ENCODE results near the gene THBD.

THBD gene

GRCh38 chr20:23042270-23042669, 7.2 kb downstream of the THBD start:
- H3K9me3 ChIP-seq (ENCODE audit: low read depth, low read length): no peaks in the 10 kb centered on the region
- no peak for TF ChIP-seq POLR2AphosphoS5 (IDR thresholded peaks at IDR 0.05; ENCODE audit: borderline replicate concordance, low read depth, low read length)
- no peak for TF ChIP-seq FOXP2 (optimal IDR thresholded peaks at IDR 0.05; ENCODE audit: control extremely low read depth, extremely low read length, insufficient read depth)
- no peak for TF ChIP-seq EZH2 (IDR thresholded peaks at IDR 0.05)
- H3K36me3 ChIP-seq (ENCODE audit: insufficient read depth, low read length): no peaks in the 10 kb centered on the region
- no peak for DNase-seq (ENCODE audit: low read depth, low spot score)
- H3K9ac ChIP-seq (ENCODE audit: insufficient read length): no peak overlapping the region
- no peak overlapping the region for H3K4me3 ChIP-seq
- H3K27ac ChIP-seq: no peak overlapping the region

DNA sequence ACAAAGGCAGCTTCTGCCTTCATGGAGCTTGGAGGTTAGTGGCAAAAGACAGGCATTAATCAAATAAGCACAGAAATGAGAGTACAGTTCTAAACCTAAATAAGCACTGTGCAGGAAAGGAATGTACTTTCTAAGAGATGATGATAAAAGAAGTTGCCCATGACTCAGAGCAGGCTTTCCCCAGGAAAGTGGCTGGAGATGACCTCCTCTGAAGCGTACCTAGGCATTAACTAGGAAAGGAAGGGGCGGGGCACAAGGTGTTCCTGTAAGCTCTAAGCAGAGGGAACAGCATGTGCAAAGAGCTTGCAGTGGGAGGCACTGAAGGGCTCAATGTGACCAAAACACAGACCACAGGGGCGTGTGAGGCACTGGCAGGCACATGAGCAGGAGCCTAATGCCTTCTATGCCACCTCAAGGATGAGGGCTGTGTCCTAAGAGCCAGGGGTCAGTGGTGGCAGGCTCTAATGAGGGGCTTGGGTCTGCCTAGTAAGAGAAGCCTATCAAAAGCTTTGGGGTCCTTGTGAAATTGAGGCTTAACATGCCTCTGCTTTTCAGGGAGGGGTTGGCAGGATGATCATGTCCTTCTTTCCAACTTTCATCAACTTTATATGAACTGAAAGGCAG, 9.5 kb downstream of the THBD start:
- Histone ChIP-seq H3K4me3 (no peak overlapping the region), H3K9ac (ENCODE audit: insufficient read length) (no peak overlapping the region), H3K9me3 (ENCODE audit: low read depth, low read length) (no peaks in the 10 kb centered on the region), H3K36me3 (ENCODE audit: insufficient read depth, low read length) (no peaks in the 10 kb centered on the region), H3K27ac (no peak overlapping the region)
- TF ChIP-seq POLR2AphosphoS5 (IDR thresholded peaks at IDR 0.05; ENCODE audit: borderline replicate concordance, low read depth, low read length) (no peak), EZH2 (IDR thresholded peaks at IDR 0.05) (no peak), FOXP2 (optimal IDR thresholded peaks at IDR 0.05; ENCODE audit: control extremely low read depth, extremely low read length, insufficient read depth) (no peak)
- DNase-seq (ENCODE audit: low read depth, low spot score): no peak

- DNase-seq (ENCODE audit: low read depth, low spot score): no peak
- TF ChIP-seq POLR2AphosphoS5 (IDR thresholded peaks at IDR 0.05; ENCODE audit: borderline replicate concordance, low read depth, low read length) (no peak), FOXP2 (optimal IDR thresholded peaks at IDR 0.05; ENCODE audit: control extremely low read depth, extremely low read length, insufficient read depth) (no peak), EZH2 (IDR thresholded peaks at IDR 0.05) (no peak)
- Histone ChIP-seq H3K9ac (ENCODE audit: insufficient read length) (no peak overlapping the region), H3K4me3 (no peak overlapping the region), H3K9me3 (ENCODE audit: low read depth, low read length) (no peaks in the 10 kb centered on the region), H3K27ac (no peak overlapping the region), H3K36me3 (ENCODE audit: insufficient read depth, low read length) (no peaks in the 10 kb centered on the region)
These were observed 10.2 kb downstream of the THBD start for GRCh38 chr20:23039136-23039875.

GRCh38 chr20:23037017-23037481, 12.4 kb downstream of the THBD start:
- H3K27ac ChIP-seq: no peak overlapping the region
- no peaks in the 10 kb centered on the region for H3K9me3 ChIP-seq (ENCODE audit: low read depth, low read length)
- no peak for DNase-seq (ENCODE audit: low read depth, low spot score)
- H3K4me3 ChIP-seq: no peak overlapping the region
- no peak overlapping the region for H3K9ac ChIP-seq (ENCODE audit: insufficient read length)
- TF ChIP-seq FOXP2 (optimal IDR thresholded peaks at IDR 0.05; ENCODE audit: control extremely low read depth, extremely low read length, insufficient read depth) (no peak), EZH2 (IDR thresholded peaks at IDR 0.05) (no peak), POLR2AphosphoS5 (IDR thresholded peaks at IDR 0.05; ENCODE audit: borderline replicate concordance, low read depth, low read length) (no peak)
- H3K36me3 ChIP-seq (ENCODE audit: insufficient read depth, low read length): no peaks in the 10 kb centered on the region

GRCh38 chr20:23036371-23036770, 13.1 kb downstream of the THBD start:
- no peak for DNase-seq (ENCODE audit: low read depth, low spot score)
- no peaks in the 10 kb centered on the region for H3K9me3 ChIP-seq (ENCODE audit: low read depth, low read length)
- H3K9ac ChIP-seq (ENCODE audit: insufficient read length): no peak overlapping the region
- H3K27ac ChIP-seq: no peak overlapping the region
- no peaks in the 10 kb centered on the region for H3K36me3 ChIP-seq (ENCODE audit: insufficient read depth, low read length)
- no peak overlapping the region for H3K4me3 ChIP-seq
- TF ChIP-seq POLR2AphosphoS5 (IDR thresholded peaks at IDR 0.05; ENCODE audit: borderline replicate concordance, low read depth, low read length) (no peak), EZH2 (IDR thresholded peaks at IDR 0.05) (no peak)

DNA sequence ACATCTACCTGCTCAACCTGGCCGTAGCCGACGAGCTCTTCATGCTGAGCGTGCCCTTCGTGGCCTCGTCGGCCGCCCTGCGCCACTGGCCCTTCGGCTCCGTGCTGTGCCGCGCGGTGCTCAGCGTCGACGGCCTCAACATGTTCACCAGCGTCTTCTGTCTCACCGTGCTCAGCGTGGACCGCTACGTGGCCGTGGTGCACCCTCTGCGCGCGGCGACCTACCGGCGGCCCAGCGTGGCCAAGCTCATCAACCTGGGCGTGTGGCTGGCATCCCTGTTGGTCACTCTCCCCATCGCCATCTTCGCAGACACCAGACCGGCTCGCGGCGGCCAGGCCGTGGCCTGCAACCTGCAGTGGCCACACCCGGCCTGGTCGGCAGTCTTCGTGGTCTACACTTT, 13.7 kb downstream of the THBD start:
- Histone ChIP-seq H3K4me3 (no peak overlapping the region), H3K9me3 (ENCODE audit: low read depth, low read length) (no peaks in the 10 kb centered on the region), H3K36me3 (ENCODE audit: insufficient read depth, low read length) (no peaks in the 10 kb centered on the region), H3K9ac (ENCODE audit: insufficient read length) (no peak overlapping the region), H3K27ac (no peak overlapping the region)
- no peak for DNase-seq (ENCODE audit: low read depth, low spot score)
- TF ChIP-seq FOXP2 (optimal IDR thresholded peaks at IDR 0.05; ENCODE audit: control extremely low read depth, extremely low read length, insufficient read depth) (no peak), EZH2 (IDR thresholded peaks at IDR 0.05) (no peak), POLR2AphosphoS5 (IDR thresholded peaks at IDR 0.05; ENCODE audit: borderline replicate concordance, low read depth, low read length) (no peak)

GRCh38 chr20:23034721-23035671, 14.5 kb downstream of the THBD start, which contains the start of gene SSTR4:
Gene SSTR4, plus strand, starts transcription at chr20:23035312. Its CDS starts 172 bp downstream, at chr20:23035484.
- Histone ChIP-seq H3K36me3 (ENCODE audit: insufficient read depth, low read length) (no peaks in the 10 kb centered on the region), H3K27ac (no peak within 1 kb of the TSS), H3K4me3 (no peak within 1 kb of the TSS), H3K9ac (ENCODE audit: insufficient read length) (no peak within 1 kb of the TSS), H3K9me3 (ENCODE audit: low read depth, low read length) (no peaks in the 10 kb centered on the region)
- TF ChIP-seq POLR2AphosphoS5 (IDR thresholded peaks at IDR 0.05; ENCODE audit: borderline replicate concordance, low read depth, low read length) (no peak), FOXP2 (optimal IDR thresholded peaks at IDR 0.05; ENCODE audit: control extremely low read depth, extremely low read length, insufficient read depth) (no peak), EZH2 (IDR thresholded peaks at IDR 0.05) (no peak)
- DNase-seq (ENCODE audit: low read depth, low spot score): no peak

GRCh38 chr20:23033918-23034317, 15.6 kb downstream of the THBD start:
- TF ChIP-seq FOXP2 (optimal IDR thresholded peaks at IDR 0.05; ENCODE audit: control extremely low read depth, extremely low read length, insufficient read depth) (no peak), EZH2 (IDR thresholded peaks at IDR 0.05) (no peak), POLR2AphosphoS5 (IDR thresholded peaks at IDR 0.05; ENCODE audit: borderline replicate concordance, low read depth, low read length) (no peak)
- no peak overlapping the region for H3K9ac ChIP-seq (ENCODE audit: insufficient read length)
- H3K27ac ChIP-seq: no peak overlapping the region
- no peaks in the 10 kb centered on the region for H3K36me3 ChIP-seq (ENCODE audit: insufficient read depth, low read length)
- H3K4me3 ChIP-seq: no peak overlapping the region
- H3K9me3 ChIP-seq (ENCODE audit: low read depth, low read length): no peaks in the 10 kb centered on the region
- no peak for DNase-seq (ENCODE audit: low read depth, low spot score)
